CD14-positive monocyte (primary cell): Measurements from ENCODE around the gene HPSE2. TPM values are rescaled to one million over a fixed set of nuclear protein-coding genes. Genes with fewer than 3 reads are reported as not detected.

ENCODE experiments used
- DNase-seq, 3 donors: peaks; one replicate each; pipeline ENCODE4 v3.0.0-alpha.2; 2011 to 2022
- H2AFZ ChIP-seq: 2 replicates; pipeline ENCODE4 v1.6.0; 2012; ENCODE audit warnings: mild to moderate bottlenecking, low read depth, low read length, inconsistent platforms; ENCODE audit not compliant: insufficient read depth, poor library complexity, severe bottlenecking
- H3K27ac ChIP-seq, 2 donors: 1 replicate in 1 of 2; 2 replicates in 1 of 2; pipeline ENCODE4 v1.5.1; 2012 to 2013; ENCODE audit warnings: low read length in 2 of 2, control low read depth in 1 of 2, inconsistent platforms in 1 of 2, low read depth in 1 of 2, mild to moderate bottlenecking in 1 of 2
- H3K27me3 ChIP-seq, 2 donors: one replicate each; pipeline versions ENCODE4 v1.6.0 to v1.6.1; 2011 to 2013; ENCODE audit warnings: low read length in 2 of 2; ENCODE audit not compliant: control insufficient read depth in 2 of 2, insufficient read depth in 2 of 2
- H3K36me3 ChIP-seq, 2 donors: replicated peaks in 1 of 2; 1 replicate in 1 of 2; 2 replicates in 1 of 2; pipeline versions ENCODE4 v1.5.1 to v1.6.1; 2012 to 2013; ENCODE audit warnings: low read length in 2 of 2, control low read depth in 1 of 2, inconsistent platforms in 1 of 2, mild to moderate bottlenecking in 1 of 2; ENCODE audit not compliant: insufficient read depth in 2 of 2, control insufficient read depth in 1 of 2
- H3K4me1 ChIP-seq, 2 donors: 1 replicate in 1 of 2; 2 replicates in 1 of 2; pipeline versions ENCODE4 v1.5.1 to v1.6.1; 2012 to 2013; ENCODE audit warnings: low read length in 2 of 2, control low read depth in 1 of 2, inconsistent platforms in 1 of 2, mild to moderate bottlenecking in 1 of 2, moderate library complexity in 1 of 2; ENCODE audit not compliant: insufficient read depth in 2 of 2, control insufficient read depth in 1 of 2
- H3K4me2 ChIP-seq: replicated peaks from 2 replicates; pipeline ENCODE3; 2012; ENCODE audit warnings: low read length, moderate library complexity, mild to moderate bottlenecking; ENCODE audit not compliant: poor library complexity, severe bottlenecking; ENCODE audit errors: extremely low read depth
- H3K4me3 ChIP-seq, 3 experiments: fragments of 200-600 bp in 1 of 3; sonication (generic) in 1 of 3; replicated peaks in 1 of 3; 1 replicate in 2 of 3; 2 replicates in 1 of 3; pipeline ENCODE4 v1.5.1; 2011 to 2013; ENCODE audit warnings: low read length in 3 of 3, mild to moderate bottlenecking in 3 of 3, control low read depth in 2 of 3, low read depth in 2 of 3, inconsistent platforms in 1 of 3, moderate library complexity in 1 of 3
- H3K79me2 ChIP-seq: 2 replicates; pipeline ENCODE4 v1.6.0; 2012; ENCODE audit warnings: mild to moderate bottlenecking, control low read depth, inconsistent platforms, low read length, moderate library complexity; ENCODE audit not compliant: insufficient read depth
- H3K9ac ChIP-seq: 2 replicates; pipeline ENCODE4 v1.6.0; 2017; ENCODE audit warnings: low read length, mild to moderate bottlenecking; ENCODE audit not compliant: insufficient read depth, poor library complexity, severe bottlenecking
- H3K9me3 ChIP-seq, 2 donors: replicated peaks in 1 of 2; 1 replicate in 1 of 2; 2 replicates in 1 of 2; pipeline versions ENCODE4 v1.5.1 to v1.6.1; 2012 to 2013; ENCODE audit warnings: low read length in 2 of 2, control low read depth in 1 of 2; ENCODE audit not compliant: control insufficient read depth in 1 of 2, insufficient read depth in 1 of 2
- H4K20me1 ChIP-seq: 2 replicates; pipeline ENCODE4 v1.6.0; 2012; ENCODE audit warnings: mild to moderate bottlenecking, low read length, control low read depth, moderate library complexity; ENCODE audit not compliant: insufficient read depth
- H3K27ac Mint-ChIP-seq, 7 donors: one replicate each; pipeline ENCODE4 v1.8.0; 2020; ENCODE audit warnings: mild to moderate bottlenecking in 7 of 7, mixed read lengths in 7 of 7, moderate library complexity in 6 of 7, inconsistent platforms in 2 of 7
- H3K27me3 Mint-ChIP-seq, 3 donors: one replicate each; pipeline ENCODE4 v1.8.0; 2021 to 2022; ENCODE audit warnings: low read depth in 3 of 3, mild to moderate bottlenecking in 3 of 3, mixed read lengths in 3 of 3, moderate library complexity in 3 of 3, inconsistent platforms in 1 of 3
- H3K36me3 Mint-ChIP-seq, 2 donors: one replicate each; pipeline ENCODE4 v1.8.0; 2020; ENCODE audit warnings: mixed read lengths in 2 of 2, inconsistent platforms in 1 of 2, mild to moderate bottlenecking in 1 of 2
- H3K4me1 Mint-ChIP-seq: one replicate; pipeline ENCODE4 v1.8.0; 2020; ENCODE audit warnings: mild to moderate bottlenecking, mixed read lengths
- H3K4me3 Mint-ChIP-seq, 2 donors: one replicate each; pipeline ENCODE4 v1.8.0; 2020; ENCODE audit warnings: mild to moderate bottlenecking in 2 of 2, mixed read lengths in 2 of 2, moderate library complexity in 1 of 2
- H3K9me3 Mint-ChIP-seq, 7 donors: one replicate each; pipeline ENCODE4 v1.8.0; 2020 to 2022; ENCODE audit warnings: mixed read lengths in 7 of 7, mild to moderate bottlenecking in 6 of 7, moderate library complexity in 6 of 7, inconsistent platforms in 2 of 7
- WGBS: methylation state at CpG from one replicate; pipeline ENCODE4 v1.1.5; 2013; ENCODE audit warnings: missing lambda C conversion rate; ENCODE audit not compliant: insufficient coverage; 5-methylcytosine and 5-hydroxymethylcytosine counted together
- intact Hi-C, 2 donors: fragments of 100-400 bp; cut with micrococcal nuclease; formaldehyde crosslinking; loops; one replicate each; pipeline versions ENCODE4 v1.15.0 to v1.15.1; 2023
- polyA plus RNA-seq, 3 donors: library from polyadenylated mRNA; depleted of rRNA in 1 of 3; unstranded in 2 of 3; stranded (reverse) in 1 of 3; fragments of 300-500 nt in 2 of 3; fragments of >200 nt in 1 of 3; fragmentation: Illumina TruSeq in 2 of 3; gene quantifications; 1 replicate in 2 of 3; 2 replicates in 1 of 3; pipeline ENCODE4 v1.2.3, GENCODE V29; 2012 to 2021
- TF ChIP-seq, protein P1 (sequence below): fragments of 200-600 bp; IDR thresholded peaks from one replicate; pipeline ENCODE4 v1.8.0; 2022; ENCODE audit warnings: antibody characterized with exemption, mild to moderate bottlenecking

HPSE2 gene
- polyA plus RNA-seq, 3 donors: not detected

DNA sequence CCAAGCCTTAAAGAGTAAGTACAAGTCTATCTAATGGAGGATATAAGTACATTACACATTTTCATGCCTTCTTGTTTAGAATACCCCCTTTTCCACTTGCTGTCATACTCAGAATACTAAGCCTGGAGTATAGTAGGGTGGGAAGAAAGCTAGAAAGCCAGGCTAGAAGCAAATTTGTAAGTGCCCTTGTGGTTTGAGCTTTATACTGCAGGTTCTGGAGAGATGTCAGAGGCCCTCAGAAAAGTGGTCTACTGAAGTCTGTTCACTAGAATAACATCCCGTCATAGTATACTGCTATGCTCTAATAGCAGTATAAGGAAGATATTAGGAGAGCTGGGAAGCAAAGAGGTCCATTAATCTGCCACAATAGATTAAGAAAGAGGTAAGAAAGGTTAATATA, 62.7 kb downstream of the HPSE2 start:
- H3K9me3 Mint-ChIP-seq: peaks cover 0 to 3% (median 0%) of the 10 kb centered on the region in 7 donors
- no peak overlapping the region for H3K4me3 Mint-ChIP-seq
- no peaks in the 10 kb centered on the region for H3K4me1 Mint-ChIP-seq
- Histone ChIP-seq H3K4me2 (no peak overlapping the region), H3K36me3 (no peaks in the 10 kb centered on the region), H3K9ac (no peak overlapping the region), H3K27me3 (no peaks in the 10 kb centered on the region), H2AFZ (no peak overlapping the region), H3K79me2 (no peaks in the 10 kb centered on the region), H3K27ac (no peak overlapping the region), H4K20me1 (no peaks in the 10 kb centered on the region), H3K4me1 (no peaks in the 10 kb centered on the region), H3K4me3 (no peak overlapping the region), H3K9me3 (no peaks in the 10 kb centered on the region)
- H3K27ac Mint-ChIP-seq: no peak overlapping the region
- H3K27me3 Mint-ChIP-seq: peaks cover 2% of the 10 kb centered on the region in 3 donors
- H3K36me3 Mint-ChIP-seq: no peaks in the 10 kb centered on the region
- DNase-seq: no peak
- intact Hi-C loops: no loop called here
- TF ChIP-seq, protein P1, sequence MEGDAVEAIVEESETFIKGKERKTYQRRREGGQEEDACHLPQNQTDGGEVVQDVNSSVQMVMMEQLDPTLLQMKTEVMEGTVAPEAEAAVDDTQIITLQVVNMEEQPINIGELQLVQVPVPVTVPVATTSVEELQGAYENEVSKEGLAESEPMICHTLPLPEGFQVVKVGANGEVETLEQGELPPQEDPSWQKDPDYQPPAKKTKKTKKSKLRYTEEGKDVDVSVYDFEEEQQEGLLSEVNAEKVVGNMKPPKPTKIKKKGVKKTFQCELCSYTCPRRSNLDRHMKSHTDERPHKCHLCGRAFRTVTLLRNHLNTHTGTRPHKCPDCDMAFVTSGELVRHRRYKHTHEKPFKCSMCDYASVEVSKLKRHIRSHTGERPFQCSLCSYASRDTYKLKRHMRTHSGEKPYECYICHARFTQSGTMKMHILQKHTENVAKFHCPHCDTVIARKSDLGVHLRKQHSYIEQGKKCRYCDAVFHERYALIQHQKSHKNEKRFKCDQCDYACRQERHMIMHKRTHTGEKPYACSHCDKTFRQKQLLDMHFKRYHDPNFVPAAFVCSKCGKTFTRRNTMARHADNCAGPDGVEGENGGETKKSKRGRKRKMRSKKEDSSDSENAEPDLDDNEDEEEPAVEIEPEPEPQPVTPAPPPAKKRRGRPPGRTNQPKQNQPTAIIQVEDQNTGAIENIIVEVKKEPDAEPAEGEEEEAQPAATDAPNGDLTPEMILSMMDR: no peak
- WGBS: no CpG with 5 or more reads among the region's 1 CpG

- WGBS: 25% methylated on average over 1 of the region's 5 CpGs
- no peak overlapping the region for H3K9ac ChIP-seq
- Mint-ChIP-seq H3K27ac (no peak overlapping the region), H3K27me3 (peaks cover 2% of the 10 kb centered on the region in 3 donors), H3K9me3 (peaks cover 0 to 3% (median 0%) of the 10 kb centered on the region in 7 donors), H3K4me3 (no peak overlapping the region), H3K4me1 (no peaks in the 10 kb centered on the region), H3K36me3 (no peaks in the 10 kb centered on the region)
- DNase-seq: no peak
- no peaks in the 10 kb centered on the region for H3K27me3 ChIP-seq
- H3K36me3 ChIP-seq: no peaks in the 10 kb centered on the region
- no peak overlapping the region for H3K4me3 ChIP-seq
- no peak overlapping the region for H3K4me2 ChIP-seq
- TF ChIP-seq, protein P1: peak; percentile 15
- no peak overlapping the region for H3K27ac ChIP-seq
- H3K4me1 ChIP-seq: no peaks in the 10 kb centered on the region
- H3K9me3 ChIP-seq: no peaks in the 10 kb centered on the region
- H3K79me2 ChIP-seq: no peaks in the 10 kb centered on the region
- H2AFZ ChIP-seq: no peak overlapping the region
- intact Hi-C loops: no loop called here
- H4K20me1 ChIP-seq: no peaks in the 10 kb centered on the region
Measured at GRCh38 chr10:99172128-99172738, 63.4 kb downstream of the HPSE2 start.
